Stomach (tissue), 9 donors: ENCODE results near the gene UFSP2. TPM values are rescaled to one million over a fixed set of nuclear protein-coding genes. Genes with fewer than 3 reads are reported as not detected.

ENCODE experiments used
- DNase-seq, 2 donors: peaks; one replicate each; pipeline versions ENCODE4 v3.0.0 to v3.0.0-alpha.2; 2013 to 2019
- H3K27ac ChIP-seq, 5 donors: fragments of 200-600 bp in 4 of 5; sonication (generic) in 4 of 5; one replicate each; pipeline ENCODE4 v1.5.1; 2013 to 2019; ENCODE audit warnings: mild to moderate bottlenecking in 1 of 5, moderate library complexity in 1 of 5
- H3K27me3 ChIP-seq, 3 donors: fragments of 200-600 bp; sonication (generic); one replicate each; pipeline ENCODE4 v1.5.1; 2017 to 2019; ENCODE audit warnings: mixed run types in 1 of 3
- H3K36me3 ChIP-seq, 4 donors: fragments of 200-600 bp; sonication (generic); 1 replicate in 3 of 4; 2 replicates in 1 of 4; pipeline ENCODE4 v1.5.1; 2016 to 2019
- H3K4me1 ChIP-seq, 4 donors: fragments of 200-600 bp; sonication (generic); one replicate each; pipeline ENCODE4 v1.5.1; 2016 to 2019
- H3K4me3 ChIP-seq, 4 donors: fragments of 200-600 bp; sonication (generic) in 3 of 4; one replicate each; pipeline ENCODE4 v1.5.1; 2016 to 2019; ENCODE audit warnings: mild to moderate bottlenecking in 1 of 4
- H3K9me3 ChIP-seq, 4 donors: fragments of 200-600 bp; sonication (generic); one replicate each; pipeline ENCODE4 v1.5.1; 2016 to 2019
- CTCF ChIP-seq, 7 experiments: fragments of 450-650 bp in 4 of 7; fragments of 200-600 bp in 3 of 7; sonication (generic) in 3 of 7; IDR thresholded peaks; one replicate each; pipeline ENCODE4 v1.5.1; 2016 to 2019; ENCODE audit warnings: antibody characterized with exemption in 7 of 7, control low read depth in 2 of 7, mild to moderate bottlenecking in 1 of 7
- EP300 ChIP-seq: sonication (generic); formaldehyde crosslinking; IDR thresholded peaks from one replicate; pipeline ENCODE4 v1.6.1; 2017; ENCODE audit warnings: antibody characterized with exemption
- POLR2A ChIP-seq, 4 donors: fragments of 450-650 bp; IDR thresholded peaks; one replicate each; pipeline ENCODE4 v1.6.1; 2016; ENCODE audit warnings: antibody characterized with exemption in 4 of 4, control low read depth in 2 of 4, mild to moderate bottlenecking in 1 of 4, moderate library complexity in 1 of 4
- POLR2AphosphoS5 ChIP-seq, 3 donors: sonication (generic); formaldehyde crosslinking; IDR thresholded peaks; one replicate each; pipeline ENCODE4 v1.6.1; 2016; ENCODE audit warnings: antibody characterized with exemption in 3 of 3
- WGBS, 5 donors: extraction: QIAGEN DNeasy Blood & Tissue Kit in 3 of 5; methylation state at CpG; one replicate each; pipeline versions ENCODE4 v1.1.5 to v1.1.7; 2013 to 2018; 5-methylcytosine and 5-hydroxymethylcytosine counted together
- intact Hi-C: fragments of 100-400 bp; cut with DNase I; formaldehyde crosslinking; loops from one replicate; pipeline ENCODE4 v1.15.1; 2023; ENCODE audit warnings: low total_unique reads
- polyA plus RNA-seq, 3 donors: library from polyadenylated mRNA; stranded (reverse); fragments of 200-250 nt; gene quantifications; one replicate each; pipeline ENCODE4 v1.2.3, GENCODE V29; 2013
- total RNA-seq, 5 donors: library from RNA; depleted of rRNA; stranded (reverse); fragments of >200 nt; gene quantifications; one replicate each; pipeline versions ENCODE4 v1.1.0 to v1.2.3, GENCODE V29; 2014 to 2016
- donor health status: healthy with polysubstance abuse.
- donor health status: Bipolar disorder and iron deficiency.
- donor health status: healthy.

UFSP2 gene
- total and polyA plus RNA-seq, 8 donors: 12.3 to 56.2 (median 20.4) TPM; not detected in 1

- intact Hi-C loops: no loop called here
- H3K27ac ChIP-seq: no peak overlapping the region
- H3K4me1 ChIP-seq: no peaks in the 10 kb centered on the region
- TF ChIP-seq EP300 (no peak), POLR2A (IDR thresholded peaks at IDR 0.05) (no peak), POLR2AphosphoS5 (IDR thresholded peaks at IDR 0.05) (no peak), CTCF (IDR thresholded peaks at IDR 0.05) (no peak)
- peaks cover 9 to 80% (median 75%) of the 10 kb centered on the region in 4 donors for H3K36me3 ChIP-seq
- no peaks in the 10 kb centered on the region for H3K9me3 ChIP-seq
- no peaks in the 10 kb centered on the region for H3K27me3 ChIP-seq
- DNase-seq: no peak
- 87 to 92% (median 89%) methylated on average over 5 of the region's 5 CpGs for WGBS, 5 donors
- H3K4me3 ChIP-seq: no peak overlapping the region
Observed at GRCh38 chr4:185412412-185412811, 13.4 kb downstream of the UFSP2 start.

- H3K4me1 ChIP-seq: no peaks in the 10 kb centered on the region
- H3K9me3 ChIP-seq: no peaks in the 10 kb centered on the region
- WGBS, 5 donors: 79 to 89% (median 84%) methylated on average over 5 of the region's 5 CpGs
- H3K27me3 ChIP-seq: no peaks in the 10 kb centered on the region
- H3K36me3 ChIP-seq: peaks cover 9 to 80% (median 71%) of the 10 kb centered on the region in 4 donors
- intact Hi-C loops: no loop called here
- H3K27ac ChIP-seq: no peak overlapping the region
- no peak for TF ChIP-seq POLR2A (IDR thresholded peaks at IDR 0.05)
- no peak for TF ChIP-seq POLR2AphosphoS5 (IDR thresholded peaks at IDR 0.05)
- no peak for TF ChIP-seq EP300
- no peak for TF ChIP-seq CTCF (IDR thresholded peaks at IDR 0.05)
- no peak overlapping the region for H3K4me3 ChIP-seq
- no peak for DNase-seq
Observed at GRCh38 chr4:185411849-185412248, 13.9 kb downstream of the UFSP2 start.

GRCh38 chr4:185408432-185408831, 17.3 kb downstream of the UFSP2 start:
- 91 to 95% (median 93%) methylated on average over 2 of the region's 2 CpGs for WGBS, 5 donors
- no peak for DNase-seq
- Histone ChIP-seq H3K27me3 (no peaks in the 10 kb centered on the region), H3K4me1 (no peaks in the 10 kb centered on the region), H3K9me3 (no peaks in the 10 kb centered on the region), H3K36me3 (peaks cover 17 to 83% (median 80%) of the 10 kb centered on the region in 4 donors), H3K27ac (no peak overlapping the region), H3K4me3 (no peak overlapping the region)
- TF ChIP-seq POLR2AphosphoS5 (IDR thresholded peaks at IDR 0.05) (no peak), POLR2A (IDR thresholded peaks at IDR 0.05) (no peak), EP300 (no peak), CTCF (IDR thresholded peaks at IDR 0.05) (no peak)
- intact Hi-C loops: no loop called here

GRCh38 chr4:185405296-185405999, 20.3 kb downstream of the UFSP2 start:
- peaks cover 0 to 11% (median 5%) of the 10 kb centered on the region in 4 donors for H3K4me1 ChIP-seq
- peaks cover 9 to 92% (median 88%) of the 10 kb centered on the region in 4 donors for H3K36me3 ChIP-seq
- intact Hi-C loops: no loop called here
- TF ChIP-seq CTCF (IDR thresholded peaks at IDR 0.05) (no peak), EP300 (no peak), POLR2A (IDR thresholded peaks at IDR 0.05) (no peak), POLR2AphosphoS5 (IDR thresholded peaks at IDR 0.05) (no peak)
- no peak overlapping the region for H3K4me3 ChIP-seq
- 83 to 88% (median 86%) methylated on average over 6 of the region's 6 CpGs for WGBS, 5 donors
- H3K27ac ChIP-seq: no peak overlapping the region
- H3K9me3 ChIP-seq: no peaks in the 10 kb centered on the region
- H3K27me3 ChIP-seq: no peaks in the 10 kb centered on the region
- no peak for DNase-seq
